T follicular helper cell (primary cell): ENCODE measurements around the gene EHF.
"Not testable (repeated sequence)": the region's sequence is repeated elsewhere in the genome, so short reads cannot be mapped to it uniquely, and the experiment has no call there.

Experiments
- DNase-seq: peaks from one replicate; pipeline ENCODE4 v3.0.0-alpha.2; 2020; ENCODE audit warnings: low read depth
- total RNA-seq, 2 experiments: gene quantifications; one replicate each; lab custom pipeline; 2026; lab: John Stamatoyannopoulos, UW

EHF gene
- total RNA-seq, result 0 reads per million in 2 experiments

DNA sequence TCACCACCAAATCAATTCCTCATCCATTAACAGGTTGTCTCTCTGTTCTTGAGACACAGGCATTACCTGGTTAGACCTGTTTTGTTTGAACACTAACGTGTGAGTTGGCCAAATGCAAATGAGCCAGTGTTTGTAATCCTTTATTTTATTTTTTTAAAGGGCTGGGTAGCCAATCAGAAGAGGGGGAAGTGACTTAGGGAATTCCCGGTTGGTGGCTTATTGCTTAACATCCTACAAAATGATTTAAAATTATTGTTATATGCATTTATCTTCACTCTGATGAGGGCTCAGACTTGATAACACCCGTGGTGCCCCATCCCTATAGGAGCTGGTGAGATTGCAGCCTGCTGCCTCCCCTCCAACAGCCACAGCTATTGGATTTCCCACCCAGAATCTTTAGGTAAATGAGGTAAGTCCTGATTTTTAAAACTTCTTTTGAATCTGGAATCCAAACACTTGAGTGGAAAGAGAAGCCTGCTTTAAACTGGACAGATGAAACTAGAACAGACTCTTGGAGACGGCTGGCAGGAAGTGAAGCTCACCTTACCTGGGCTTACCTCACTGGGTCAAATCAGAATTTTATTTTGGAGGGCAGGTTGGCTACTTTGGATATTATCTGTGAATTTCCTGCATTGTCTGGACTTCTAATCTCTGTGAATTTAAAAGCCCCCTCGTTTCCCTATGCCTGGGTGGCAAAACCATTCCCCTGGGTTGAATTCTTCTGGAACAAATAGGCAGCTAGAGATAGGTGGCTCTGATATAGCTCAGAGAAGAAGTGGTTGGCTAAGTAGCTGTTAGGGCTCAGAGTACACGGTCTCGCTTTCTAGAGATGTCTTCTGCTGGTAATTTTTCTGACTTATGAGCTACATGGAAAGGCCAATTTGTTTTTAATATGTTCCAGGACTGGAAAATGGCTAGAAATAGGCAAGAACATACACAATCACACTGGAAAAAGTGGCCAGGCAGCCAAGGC, at the start of gene EHF:
Gene EHF (plus strand): TSS at position 274 of the 973 bp plus-strand sequence. CDS start 21,538 bp downstream, outside the sequence.
- DNase-seq, result no peak

DNA sequence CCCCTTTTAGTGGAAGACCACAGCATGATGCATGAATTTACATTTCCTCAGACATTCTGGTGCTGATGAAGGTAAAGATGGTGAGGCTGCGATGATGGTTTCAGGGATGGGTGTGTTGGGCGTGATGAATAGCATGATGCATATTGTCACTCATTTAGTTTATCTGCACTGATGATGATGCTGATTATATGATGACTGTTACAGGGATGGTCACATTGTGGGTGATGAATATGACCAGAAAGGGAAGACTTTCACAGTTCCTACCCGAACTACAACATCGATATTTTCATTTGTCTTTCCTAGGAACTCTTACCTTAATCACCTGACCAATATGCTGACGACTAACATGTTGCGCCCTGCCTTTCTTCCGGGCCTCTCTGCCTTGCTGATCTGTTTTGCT, 47.4 kb upstream of the EHF start:
- DNase-seq, result no peak

DNA sequence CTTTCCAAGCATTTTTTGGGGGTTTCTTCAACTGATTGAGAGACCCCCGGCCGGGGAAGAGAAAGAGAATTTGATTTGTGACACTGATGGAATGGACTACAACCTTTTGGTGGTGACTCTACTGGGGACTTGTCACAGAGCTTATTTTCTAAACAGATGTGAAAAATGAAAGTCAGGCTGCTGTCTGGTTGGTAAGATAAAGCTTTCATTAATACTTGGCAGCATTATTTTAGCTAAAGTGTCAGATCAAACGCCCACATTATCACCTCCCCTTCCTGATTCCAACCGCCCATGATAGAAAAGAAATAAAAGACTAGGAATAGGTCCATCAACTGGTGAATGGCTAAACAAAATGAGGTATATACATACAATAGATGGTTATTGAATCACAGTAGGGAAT, 45.6 kb upstream of the EHF start:
- DNase-seq, result no peak

DNA sequence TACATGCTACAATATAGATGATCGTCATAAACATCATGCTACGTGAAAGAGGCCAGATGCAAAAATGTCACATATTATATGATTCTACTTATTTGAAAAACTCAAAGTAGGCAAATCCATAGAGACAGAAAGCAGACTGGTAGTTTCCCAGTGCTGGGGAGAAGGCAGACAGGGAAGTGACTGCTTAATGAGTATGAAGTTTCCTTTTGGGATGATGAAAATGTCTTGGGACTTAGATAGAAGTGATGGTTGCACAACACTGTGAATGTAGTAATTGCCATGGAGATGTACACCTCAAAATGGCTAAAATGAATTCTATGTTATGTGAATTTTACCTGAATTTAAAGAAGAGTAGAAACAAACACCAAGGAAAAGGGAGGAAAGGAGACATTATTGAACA, 45.2 kb upstream of the EHF start:
- no peak for DNase-seq

DNA sequence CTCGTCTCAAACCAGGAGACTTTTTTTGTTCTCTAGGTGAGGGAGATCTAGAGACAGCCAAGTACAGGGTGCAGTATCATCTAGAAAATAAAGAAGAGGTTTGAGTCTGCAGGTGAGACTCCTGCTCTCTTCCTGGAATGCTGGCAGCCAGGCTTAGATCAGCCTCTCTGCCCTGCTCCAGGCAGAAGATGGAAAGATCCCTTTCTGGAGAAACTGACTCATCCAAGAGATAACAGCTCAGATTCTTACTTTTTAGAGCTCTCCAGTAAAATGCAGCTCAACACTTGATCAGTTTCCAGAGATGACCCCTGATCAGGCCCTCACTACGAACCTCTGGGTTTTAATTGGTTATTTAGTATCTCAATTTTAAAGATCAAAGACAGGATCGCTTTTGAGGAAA, 44.6 kb upstream of the EHF start:
- DNase-seq, result no peak

DNA sequence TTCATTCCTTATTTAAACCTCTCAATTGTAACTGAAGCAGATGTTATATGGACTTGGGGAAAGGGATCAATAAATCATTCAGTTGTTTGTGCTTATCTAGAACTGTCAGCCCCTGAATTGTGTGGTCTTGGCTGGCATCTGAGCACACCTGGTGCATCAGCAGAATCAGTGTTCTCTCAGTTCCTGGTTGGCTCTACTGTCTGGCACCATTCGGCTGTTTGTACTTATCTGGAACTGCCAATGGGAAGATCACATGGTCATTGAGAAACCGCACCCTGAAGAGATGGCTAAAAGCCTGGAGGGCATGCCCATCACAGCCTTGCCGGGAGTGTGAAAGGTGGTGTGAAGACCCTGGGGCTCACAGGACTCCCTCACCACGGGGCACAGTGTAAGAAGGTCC, 37.1 kb upstream of the EHF start:
- no peak for DNase-seq

DNA sequence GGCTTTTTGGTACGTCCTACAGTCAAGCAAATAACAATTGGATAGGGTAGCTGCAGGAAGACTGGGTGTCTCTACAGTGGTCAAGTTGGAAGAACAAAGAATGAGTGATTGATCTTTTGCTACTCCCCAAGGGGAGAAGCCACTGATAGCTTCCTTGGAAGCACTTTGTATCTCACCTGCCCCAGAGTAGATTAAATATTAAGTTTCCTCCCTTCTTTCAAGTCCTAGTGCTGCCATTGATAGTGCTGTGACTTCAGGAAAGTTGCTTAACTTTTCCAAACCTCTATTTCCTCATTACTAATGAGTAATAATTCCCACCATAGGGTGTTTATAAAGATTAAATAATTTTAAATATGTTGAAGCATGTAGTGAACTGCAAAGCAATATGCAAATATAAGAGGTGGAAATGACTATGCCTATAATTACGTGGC, 35.6 kb upstream of the EHF start:
- no peak for DNase-seq

DNA sequence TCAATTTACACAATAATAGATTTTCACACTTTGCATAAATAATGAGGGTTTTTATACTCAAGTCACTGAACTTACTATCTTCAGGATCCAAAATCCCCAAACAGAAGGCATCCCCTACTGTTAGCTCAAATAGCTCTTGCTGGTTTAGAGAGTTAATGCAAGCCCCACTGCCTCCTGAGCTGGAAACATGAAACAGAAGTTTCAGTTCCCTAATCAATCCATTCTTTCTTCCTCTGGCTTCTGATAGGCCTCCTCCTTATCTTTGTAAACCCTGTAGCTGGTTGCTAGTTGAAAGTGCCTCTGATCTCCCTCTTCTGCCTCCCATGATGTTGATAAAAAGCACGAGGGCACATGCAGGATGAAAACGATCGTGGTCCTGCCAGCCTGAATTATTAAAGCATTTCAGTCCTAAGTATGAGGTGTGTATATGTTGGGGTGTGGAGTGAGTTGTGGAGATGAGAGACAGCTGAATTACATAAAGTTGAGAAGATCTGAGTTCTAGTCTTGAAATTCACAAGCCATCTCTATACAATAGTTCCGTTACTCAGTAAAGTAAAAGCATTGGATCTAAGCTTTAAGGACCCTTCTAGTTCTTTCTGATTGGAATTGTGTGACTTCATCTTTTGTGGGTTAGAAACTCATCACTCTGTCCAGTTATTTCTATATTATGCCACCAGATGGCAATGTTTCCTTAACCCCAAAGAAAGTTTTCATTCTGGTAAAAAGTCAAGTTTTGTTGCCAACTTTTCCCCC, 35.0 kb upstream of the EHF start:
- no peak for DNase-seq

DNA sequence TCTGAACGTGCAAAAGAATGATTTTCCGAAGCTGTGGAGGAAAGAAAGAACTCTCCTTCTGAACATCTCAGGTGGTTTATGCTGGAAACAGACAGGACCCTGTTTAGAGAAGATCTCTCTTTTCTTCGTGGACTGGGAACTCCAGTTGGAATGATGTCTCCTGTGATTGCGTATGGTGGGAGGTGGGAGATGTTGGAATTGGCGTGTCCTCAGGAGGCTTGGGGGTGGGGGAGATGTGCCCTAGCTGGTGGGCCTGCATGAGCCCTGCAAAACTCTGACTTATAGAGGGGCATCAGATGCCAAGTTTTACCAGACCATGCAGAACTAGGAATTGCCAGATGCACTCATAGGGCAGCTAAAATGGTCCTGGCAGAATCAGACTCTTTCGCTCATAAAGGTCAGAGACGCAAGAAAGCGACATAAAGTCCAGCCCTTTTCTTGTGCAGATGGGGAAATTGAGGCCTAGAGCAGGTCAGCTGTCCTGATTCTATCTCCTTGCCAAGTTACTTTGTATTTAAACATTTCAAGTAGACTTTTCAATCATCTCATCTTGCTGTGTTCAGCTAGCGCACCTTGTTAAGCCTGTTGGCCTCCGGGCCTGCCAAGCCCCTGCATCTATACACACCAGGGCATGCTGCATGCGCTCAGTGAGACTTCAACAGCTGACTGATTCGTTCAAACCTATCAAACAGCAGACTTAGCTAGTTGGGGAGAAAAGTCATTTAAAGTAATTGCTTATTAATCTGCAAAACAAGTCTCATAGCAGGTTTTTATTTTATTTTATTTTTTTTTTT, 34.2 kb upstream of the EHF start:
- DNase-seq, result no peak

DNA sequence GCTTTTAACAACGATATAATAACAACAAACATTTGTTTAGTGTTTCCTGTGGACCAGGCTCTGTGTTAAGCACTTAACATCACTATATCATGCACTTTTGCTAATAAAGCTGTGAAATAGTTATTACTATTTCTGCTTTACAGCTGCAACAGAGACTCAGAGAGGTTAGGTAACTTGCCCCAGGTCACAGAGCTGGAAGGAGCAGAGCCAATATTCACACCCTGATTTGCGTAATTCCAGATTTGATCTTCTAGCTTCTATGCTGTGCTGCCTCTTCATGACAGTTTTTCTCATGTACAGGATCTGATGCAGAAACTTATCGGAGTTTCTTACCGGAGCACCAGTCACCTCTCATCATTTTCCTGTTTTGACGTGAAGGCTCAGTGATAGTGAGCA, 33.6 kb upstream of the EHF start:
- no peak for DNase-seq

DNA sequence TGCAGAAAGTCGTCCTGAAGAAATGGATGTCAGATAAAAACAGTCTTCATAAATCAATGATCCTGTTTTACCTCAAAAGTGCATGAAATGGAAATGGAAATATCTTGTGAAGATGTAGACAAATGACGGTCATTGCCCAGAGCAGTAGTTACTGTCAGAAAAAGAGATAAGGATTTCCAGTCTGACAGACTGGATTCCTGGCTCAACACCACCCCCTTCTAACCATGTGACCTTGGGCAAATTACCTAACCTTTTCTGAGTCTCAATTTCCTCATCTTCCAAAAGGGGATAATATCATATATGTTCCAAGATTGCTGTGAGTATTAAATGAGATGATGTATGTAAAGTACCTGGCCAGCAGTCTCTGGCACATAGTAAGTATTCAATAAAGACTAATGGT, 32.9 kb upstream of the EHF start:
- DNase-seq, result no peak

DNA sequence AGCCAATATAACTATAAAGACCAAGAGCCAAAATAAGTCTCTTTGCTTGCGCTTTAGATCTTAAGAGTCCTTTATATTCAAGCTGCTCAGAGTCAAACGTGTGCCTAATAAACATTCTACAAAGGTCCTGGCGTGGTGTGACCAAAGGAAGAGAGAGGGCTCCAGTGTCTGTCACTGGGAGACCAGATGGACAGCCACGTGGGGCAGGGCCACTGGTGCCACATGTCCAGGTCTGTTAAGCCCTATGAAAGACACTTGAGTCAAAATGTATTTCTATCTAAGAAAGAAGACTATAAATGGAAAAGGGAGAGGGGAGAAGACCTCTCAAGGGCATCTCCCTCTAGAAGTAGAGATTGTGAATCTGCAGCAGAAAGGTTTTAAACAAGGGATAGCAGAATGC, 32.2 kb upstream of the EHF start:
- no peak for DNase-seq

DNA sequence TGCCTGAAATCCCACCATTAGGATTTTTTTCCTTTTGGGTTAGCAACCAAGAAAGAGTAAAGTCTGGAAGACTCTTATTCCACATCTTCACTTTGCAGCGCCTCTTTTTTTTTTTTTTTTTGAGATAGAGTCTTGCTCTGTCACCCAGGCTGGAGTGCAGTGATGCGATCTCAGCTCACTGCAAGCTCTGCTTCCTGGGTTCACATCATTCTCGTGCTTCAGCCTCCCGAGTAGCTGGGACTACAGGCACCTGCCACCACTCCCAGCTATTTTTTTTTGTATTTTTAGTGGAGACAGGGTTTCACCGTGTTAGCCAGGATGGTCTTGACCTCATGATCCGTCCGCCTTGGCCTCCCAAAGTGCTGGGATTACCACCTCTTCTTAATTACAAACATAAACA, 31.7 kb upstream of the EHF start:
- DNase-seq, result not testable (repeated sequence)

DNA sequence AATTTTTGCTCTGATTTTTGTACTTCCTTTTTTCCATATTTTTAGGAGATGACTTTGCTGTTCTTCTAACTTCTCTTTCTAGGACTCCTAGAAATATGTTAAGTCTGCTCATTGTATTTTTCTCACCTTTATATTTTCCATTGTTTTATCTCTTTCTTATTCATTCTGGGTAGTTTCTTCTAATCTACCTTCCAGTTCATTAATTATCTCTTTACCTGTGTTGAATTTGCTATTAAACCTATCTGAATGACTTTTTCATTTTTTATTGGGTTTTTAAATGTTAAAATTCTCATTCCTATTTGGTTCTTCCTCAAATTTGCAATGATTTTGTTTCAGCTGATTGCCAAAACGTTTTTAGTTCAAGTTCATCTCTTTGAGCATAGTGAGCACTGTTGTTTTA, 27.8 kb upstream of the EHF start:
- no peak for DNase-seq

DNA sequence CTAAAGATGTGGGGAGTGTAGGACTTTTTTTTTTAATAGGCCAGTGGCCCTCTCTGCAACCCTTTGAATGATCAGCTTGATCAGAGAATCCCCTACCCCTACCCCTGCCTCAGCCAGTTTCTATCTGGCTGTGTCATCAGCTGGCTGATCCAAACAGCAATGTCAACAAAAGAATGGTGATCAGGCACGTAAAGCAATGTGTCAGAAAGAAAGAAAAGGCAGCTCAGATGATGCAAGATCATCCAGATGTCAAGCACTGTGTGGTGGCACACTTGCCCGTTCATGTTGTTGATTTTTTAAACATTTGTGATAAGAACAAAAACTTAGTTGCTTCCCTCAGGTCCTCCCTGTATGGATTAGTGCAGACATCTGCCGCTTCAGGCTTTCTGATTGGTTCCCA, 26.3 kb upstream of the EHF start:
- DNase-seq, result no peak

DNA sequence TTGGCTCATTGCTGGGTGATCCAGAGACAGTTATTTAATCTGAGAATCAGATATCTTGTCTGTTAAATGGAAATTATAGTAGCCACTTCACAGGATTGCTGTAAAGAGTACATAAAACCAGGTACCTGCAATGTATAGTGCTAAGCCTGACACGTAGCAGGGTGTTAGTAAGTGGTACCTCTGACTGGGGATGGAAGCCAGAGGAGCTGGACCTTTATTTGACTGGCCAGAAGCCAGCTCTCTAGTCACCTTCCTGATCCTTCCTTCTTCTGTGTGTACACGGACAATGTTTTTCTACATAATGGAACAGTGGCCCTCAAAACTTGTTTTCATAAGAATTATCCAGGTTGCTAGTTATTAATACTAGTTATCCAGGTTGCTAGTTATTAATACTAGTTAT, 25.5 kb upstream of the EHF start:
- DNase-seq, result no peak

DNA sequence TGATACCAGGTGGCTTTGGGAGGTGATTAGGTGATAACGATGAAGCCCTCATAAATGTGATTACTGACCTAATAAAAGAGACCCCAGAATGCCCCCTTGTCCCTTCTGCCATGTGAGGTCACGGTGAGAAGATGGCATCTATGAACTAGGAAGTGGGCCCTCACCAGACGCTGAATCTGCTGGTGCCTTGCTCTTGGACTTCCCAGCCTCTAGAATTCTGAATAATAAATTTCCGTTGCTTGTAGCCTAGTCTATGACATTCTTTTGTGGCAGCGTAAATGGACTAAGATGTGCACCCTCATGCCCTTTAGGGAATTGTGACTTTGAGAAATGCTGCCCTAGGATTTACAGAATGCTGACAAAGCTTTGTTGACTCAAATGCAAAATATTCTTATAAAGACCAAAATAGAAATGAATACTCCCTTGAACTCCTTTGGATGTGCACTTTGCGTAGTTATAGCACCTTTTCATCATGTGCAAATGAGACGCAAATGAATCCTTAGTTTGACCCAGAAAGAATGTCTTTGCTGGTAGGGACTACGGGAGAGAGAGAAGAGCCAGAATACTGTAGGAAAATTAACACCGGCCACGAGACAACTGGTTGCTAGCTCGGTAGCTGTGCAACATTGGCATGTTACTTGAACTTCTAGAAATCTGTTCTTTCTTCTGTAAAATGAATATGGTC, 24.8 kb upstream of the EHF start:
- DNase-seq, result no peak

DNA sequence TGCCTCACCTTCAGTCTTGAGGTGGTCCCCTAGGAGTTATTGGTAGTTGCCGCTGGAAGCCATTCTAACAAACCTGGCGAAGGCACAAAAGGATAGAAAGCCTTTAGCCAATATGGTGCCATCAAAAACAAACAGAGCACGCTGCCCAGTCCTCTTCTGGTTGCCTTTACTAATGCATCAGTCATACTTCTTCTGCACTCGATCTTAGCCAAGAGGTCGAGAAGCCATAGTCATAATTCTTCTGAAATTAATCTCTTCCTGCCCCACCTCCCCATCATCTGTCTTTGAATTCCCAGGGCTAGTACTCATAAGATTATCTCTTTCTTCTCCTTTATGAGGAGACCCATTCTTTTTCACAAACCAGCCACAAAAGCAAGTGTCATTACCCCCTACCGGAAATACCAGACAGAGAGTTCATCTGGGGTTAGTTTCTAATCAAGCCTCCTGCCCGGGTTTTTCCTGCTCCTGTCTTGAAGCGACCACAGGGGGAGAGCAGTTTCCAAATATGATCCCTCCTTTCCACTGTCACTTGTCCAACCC, 21.4 kb upstream of the EHF start:
- DNase-seq, result no peak

DNA sequence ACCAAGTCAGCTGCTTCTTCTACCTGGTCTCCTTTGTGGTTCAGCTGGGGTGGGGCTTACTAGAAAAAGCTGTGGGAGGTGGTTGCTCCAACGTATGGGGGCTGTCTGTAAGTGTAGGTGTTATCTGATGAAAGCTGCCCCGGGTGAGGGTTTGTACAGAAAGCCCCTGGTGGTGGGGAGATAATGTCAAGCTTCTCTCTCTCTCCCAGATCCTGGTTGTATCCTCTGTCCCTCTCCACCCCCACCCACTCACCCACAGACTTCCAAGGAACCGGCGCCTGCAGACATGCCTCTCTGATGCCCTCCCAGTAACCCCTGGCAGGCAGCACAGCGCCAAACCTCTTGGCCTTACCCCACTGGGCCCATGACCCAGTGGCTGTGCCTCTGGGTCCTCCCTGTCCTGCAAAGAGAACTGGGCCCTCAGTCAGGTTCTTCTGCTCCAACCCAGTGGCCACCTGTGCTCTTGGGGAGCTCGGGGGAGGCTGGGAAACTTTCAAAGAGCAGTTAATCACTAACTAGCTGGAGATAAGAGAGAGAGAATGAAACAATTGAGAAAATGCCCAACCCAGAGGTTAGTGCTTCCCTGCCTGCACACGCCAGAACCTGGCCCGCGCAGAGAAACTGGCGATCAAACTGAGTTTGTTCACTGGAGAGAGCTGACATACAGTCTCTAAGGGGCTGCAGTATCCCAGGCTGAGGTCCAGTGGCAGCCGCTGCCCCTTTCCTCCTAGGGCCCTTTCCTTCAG, 20.4 kb upstream of the EHF start:
- DNase-seq, result no peak

DNA sequence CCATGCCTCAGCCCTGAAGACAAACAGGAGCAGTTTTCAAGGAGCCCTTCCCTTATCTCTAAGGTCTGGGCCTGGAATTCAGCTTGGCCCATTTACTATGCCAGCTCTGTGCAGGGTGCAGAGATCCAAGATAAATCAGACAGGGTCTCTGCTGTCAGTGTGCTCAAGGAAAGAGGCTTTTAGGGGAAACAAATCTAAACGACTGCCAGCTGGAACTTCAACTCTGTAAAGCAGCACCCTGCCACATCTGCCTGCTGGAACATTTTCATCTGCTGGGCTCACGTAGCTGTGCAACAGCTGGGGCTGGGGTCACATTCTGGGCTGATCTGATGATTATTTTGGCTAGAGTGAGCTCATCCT, 19.8 kb upstream of the EHF start:
- DNase-seq, result no peak

DNA sequence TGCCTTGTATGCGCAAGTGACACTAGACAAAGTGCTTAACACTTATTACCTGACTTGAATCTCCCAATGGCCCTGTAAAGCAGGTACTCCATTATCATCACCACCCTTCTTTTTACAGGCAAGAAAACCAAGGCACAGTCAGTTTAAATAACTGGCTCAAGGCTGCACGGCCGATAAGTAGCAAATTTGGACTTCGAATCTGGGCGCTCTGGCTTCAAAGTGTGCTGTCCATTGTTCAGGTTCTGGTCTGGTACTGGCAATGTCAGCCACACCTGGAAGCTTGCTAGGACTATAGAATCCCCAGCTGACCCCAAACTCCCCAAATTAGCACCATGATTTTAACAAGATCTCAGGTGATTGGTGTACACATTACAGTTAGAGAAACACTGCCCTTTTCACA, 19.3 kb upstream of the EHF start:
- no peak for DNase-seq
